Measurements from ENCODE around the gene COTL1.

DNA sequence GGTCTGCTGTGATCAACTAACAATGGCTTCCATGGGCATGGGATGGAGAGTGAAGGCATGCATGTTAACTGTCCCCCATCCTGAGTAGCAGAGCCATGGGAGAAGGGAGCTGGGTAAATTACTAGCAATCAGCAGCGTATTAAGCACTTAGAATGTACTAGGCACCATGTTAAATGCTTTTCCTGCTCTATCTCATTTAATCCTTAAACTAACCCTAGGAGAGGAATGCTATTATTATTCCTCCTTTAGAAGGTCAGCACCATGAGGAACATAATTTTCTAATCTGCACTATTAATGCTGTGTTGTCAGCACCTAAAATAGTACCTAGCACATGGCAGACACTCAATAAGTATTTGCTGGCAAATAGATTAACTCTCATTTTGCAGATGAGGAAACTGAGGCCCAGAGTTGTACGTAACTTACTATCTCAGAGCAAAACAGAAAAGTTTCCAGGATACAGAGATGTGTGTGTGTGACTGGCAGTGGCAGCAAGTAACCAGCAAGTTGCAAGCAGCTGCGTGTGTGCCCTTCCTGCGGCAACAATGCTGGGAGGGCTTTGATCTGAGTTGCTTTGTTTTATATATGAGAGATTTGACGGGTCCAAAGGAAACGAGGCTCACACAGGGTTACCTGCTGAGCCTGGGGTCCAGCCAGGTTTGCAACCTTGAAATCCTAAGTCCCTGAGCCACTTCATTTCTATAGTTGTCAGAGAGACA, 23.9 kb upstream of the COTL1 start:
- TF ChIP-seq, protein P1, sequence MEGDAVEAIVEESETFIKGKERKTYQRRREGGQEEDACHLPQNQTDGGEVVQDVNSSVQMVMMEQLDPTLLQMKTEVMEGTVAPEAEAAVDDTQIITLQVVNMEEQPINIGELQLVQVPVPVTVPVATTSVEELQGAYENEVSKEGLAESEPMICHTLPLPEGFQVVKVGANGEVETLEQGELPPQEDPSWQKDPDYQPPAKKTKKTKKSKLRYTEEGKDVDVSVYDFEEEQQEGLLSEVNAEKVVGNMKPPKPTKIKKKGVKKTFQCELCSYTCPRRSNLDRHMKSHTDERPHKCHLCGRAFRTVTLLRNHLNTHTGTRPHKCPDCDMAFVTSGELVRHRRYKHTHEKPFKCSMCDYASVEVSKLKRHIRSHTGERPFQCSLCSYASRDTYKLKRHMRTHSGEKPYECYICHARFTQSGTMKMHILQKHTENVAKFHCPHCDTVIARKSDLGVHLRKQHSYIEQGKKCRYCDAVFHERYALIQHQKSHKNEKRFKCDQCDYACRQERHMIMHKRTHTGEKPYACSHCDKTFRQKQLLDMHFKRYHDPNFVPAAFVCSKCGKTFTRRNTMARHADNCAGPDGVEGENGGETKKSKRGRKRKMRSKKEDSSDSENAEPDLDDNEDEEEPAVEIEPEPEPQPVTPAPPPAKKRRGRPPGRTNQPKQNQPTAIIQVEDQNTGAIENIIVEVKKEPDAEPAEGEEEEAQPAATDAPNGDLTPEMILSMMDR (conservative IDR thresholded peaks at IDR 0.05; ENCODE audit: low read depth, low read length) = no peak
- no peak for TF ChIP-seq EZH2 (IDR thresholded peaks at IDR 0.05; ENCODE audit: borderline replicate concordance, low read depth, low read length, poor library complexity, severe bottlenecking)
